ENCODE results near the gene PATL2.
"Not testable (repeated sequence)": the region's sequence is repeated elsewhere in the genome, so short reads cannot be mapped to it uniquely, and the experiment has no call there.

Gene PATL2

GRCh38 chr15:44711096-44711742, at the start of gene PATL2, which contains the start of gene B2M:
Gene PATL2, minus strand, starts transcription at chr15:44711323. Its CDS starts 34,833 bp downstream, at chr15:44676490.
Gene B2M, plus strand, starts transcription at chr15:44711517. Its CDS starts 30 bp downstream, at chr15:44711547.
- Histone ChIP-seq H3K27ac (ENCODE audit: low read depth in 2 of 2, low read length in 2 of 2) (peak within 1 kb of the TSS; percentile 100), H3K4me1 (ENCODE audit: control insufficient read depth in 2 of 2, insufficient read depth in 2 of 2, low read length in 2 of 2) (peaks cover 36 to 57% of the 10 kb centered on the region in 2 donors)

DNA sequence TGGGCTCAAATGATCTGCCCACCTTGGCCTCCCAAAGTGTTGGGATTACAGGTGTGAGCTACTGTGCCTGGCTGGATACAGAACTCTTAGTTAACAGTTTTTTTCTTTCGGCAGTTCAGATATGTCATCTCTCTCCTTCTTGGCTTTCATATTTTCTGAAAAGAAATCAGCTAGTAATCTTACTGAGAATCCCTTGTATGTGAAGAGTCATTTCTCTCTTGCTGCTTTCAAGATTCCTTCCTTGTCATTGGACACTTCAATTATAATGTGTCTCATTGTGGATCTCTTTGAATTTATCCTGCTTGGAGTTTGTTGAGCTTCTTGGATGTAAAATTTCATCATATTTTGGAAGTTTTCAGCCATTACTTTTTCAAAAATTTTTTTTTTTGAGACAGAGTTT, 42.2 kb upstream of the PATL2 start:
- no peak overlapping the region for H3K4me3 ChIP-seq (ENCODE audit: low read length in 2 of 2)
- peaks cover 0 to 5% of the 10 kb centered on the region in 2 donors for H3K9me3 ChIP-seq (ENCODE audit: control insufficient read depth in 2 of 2, low read length in 2 of 2)
- no peak overlapping the region for H3K27ac ChIP-seq (ENCODE audit: low read depth in 2 of 2, low read length in 2 of 2)
- no peaks in the 10 kb centered on the region for H3K4me1 ChIP-seq (ENCODE audit: control insufficient read depth in 2 of 2, insufficient read depth in 2 of 2, low read length in 2 of 2)
- no peaks in the 10 kb centered on the region for H3K27me3 ChIP-seq (ENCODE audit: control insufficient read depth in 2 of 2, insufficient read depth in 2 of 2, low read length in 2 of 2)
- no peaks in the 10 kb centered on the region for H3K36me3 ChIP-seq (ENCODE audit: control insufficient read depth in 2 of 2, insufficient read depth in 2 of 2, low read length in 2 of 2)
- no peak overlapping the region for H3K9ac ChIP-seq (ENCODE audit: low read depth in 1 of 2, low read length in 2 of 2)

More at GRCh38 chr15:44711096-44711742, at the start of gene PATL2, which contains the start of gene B2M:
- H3K9ac ChIP-seq (ENCODE audit: low read depth in 1 of 2, low read length in 2 of 2): peak within 1 kb of the TSS; percentile 100
- H3K36me3 ChIP-seq (ENCODE audit: control insufficient read depth in 2 of 2, insufficient read depth in 2 of 2, low read length in 2 of 2): peaks cover 18 to 19% of the 10 kb centered on the region in 2 donors
- H3K9me3 ChIP-seq (ENCODE audit: control insufficient read depth in 2 of 2, low read length in 2 of 2): no peaks in the 10 kb centered on the region
- peak within 1 kb of the TSS; percentile 96 to 99 for H3K4me3 ChIP-seq (ENCODE audit: low read length in 2 of 2)
- no peaks in the 10 kb centered on the region for H3K27me3 ChIP-seq (ENCODE audit: control insufficient read depth in 2 of 2, insufficient read depth in 2 of 2, low read length in 2 of 2)

- H3K27me3 ChIP-seq (ENCODE audit: control insufficient read depth in 2 of 2, insufficient read depth in 2 of 2, low read length in 2 of 2); H3K4me3 ChIP-seq (ENCODE audit: low read length in 2 of 2); H3K27ac ChIP-seq (ENCODE audit: low read depth in 2 of 2, low read length in 2 of 2); H3K9me3 ChIP-seq (ENCODE audit: control insufficient read depth in 2 of 2, low read length in 2 of 2); H3K4me1 ChIP-seq (ENCODE audit: control insufficient read depth in 2 of 2, insufficient read depth in 2 of 2, low read length in 2 of 2); H3K9ac ChIP-seq (ENCODE audit: low read depth in 1 of 2, low read length in 2 of 2); H3K36me3 ChIP-seq (ENCODE audit: control insufficient read depth in 2 of 2, insufficient read depth in 2 of 2, low read length in 2 of 2): not testable (repeated sequence)
Observed at GRCh38 chr15:44743454-44743853, 32.3 kb upstream of the PATL2 start.

DNA sequence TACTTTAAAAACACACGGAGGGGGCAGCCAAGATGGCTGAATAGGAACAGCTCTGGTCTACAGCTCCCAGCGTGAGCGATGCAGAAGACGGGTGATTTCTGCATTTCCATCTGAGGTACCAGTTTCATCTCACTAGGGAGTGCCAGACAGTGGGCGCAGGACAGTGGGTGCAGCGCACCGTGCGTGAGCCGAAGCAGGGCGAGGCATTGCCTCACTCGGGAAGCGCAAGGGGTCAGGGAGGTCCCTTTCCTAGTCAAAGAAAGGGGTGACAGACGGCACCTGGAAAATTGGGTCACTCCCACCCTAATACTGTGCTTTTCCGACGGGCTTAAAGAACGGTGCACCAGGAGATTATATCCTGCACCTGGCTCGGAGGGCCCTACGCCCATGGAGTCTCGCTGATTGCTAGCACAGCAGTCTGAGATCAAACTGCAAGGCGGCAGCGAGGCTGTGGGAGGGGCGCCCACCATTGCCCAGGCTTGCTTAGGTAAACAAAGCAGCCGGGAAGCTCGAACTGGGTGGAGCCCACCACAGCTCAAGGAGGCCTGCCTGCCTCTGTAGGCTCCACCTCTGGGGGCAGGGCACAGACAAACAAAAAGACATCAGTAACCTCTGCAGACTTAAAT, 28.2 kb upstream of the PATL2 start:
- not testable (repeated sequence) for H3K9me3 ChIP-seq (ENCODE audit: control insufficient read depth in 2 of 2, low read length in 2 of 2); H3K27me3 ChIP-seq (ENCODE audit: control insufficient read depth in 2 of 2, insufficient read depth in 2 of 2, low read length in 2 of 2); H3K9ac ChIP-seq (ENCODE audit: low read depth in 1 of 2, low read length in 2 of 2); H3K27ac ChIP-seq (ENCODE audit: low read depth in 2 of 2, low read length in 2 of 2); H3K36me3 ChIP-seq (ENCODE audit: control insufficient read depth in 2 of 2, insufficient read depth in 2 of 2, low read length in 2 of 2); H3K4me3 ChIP-seq (ENCODE audit: low read length in 2 of 2); H3K4me1 ChIP-seq (ENCODE audit: control insufficient read depth in 2 of 2, insufficient read depth in 2 of 2, low read length in 2 of 2)

DNA sequence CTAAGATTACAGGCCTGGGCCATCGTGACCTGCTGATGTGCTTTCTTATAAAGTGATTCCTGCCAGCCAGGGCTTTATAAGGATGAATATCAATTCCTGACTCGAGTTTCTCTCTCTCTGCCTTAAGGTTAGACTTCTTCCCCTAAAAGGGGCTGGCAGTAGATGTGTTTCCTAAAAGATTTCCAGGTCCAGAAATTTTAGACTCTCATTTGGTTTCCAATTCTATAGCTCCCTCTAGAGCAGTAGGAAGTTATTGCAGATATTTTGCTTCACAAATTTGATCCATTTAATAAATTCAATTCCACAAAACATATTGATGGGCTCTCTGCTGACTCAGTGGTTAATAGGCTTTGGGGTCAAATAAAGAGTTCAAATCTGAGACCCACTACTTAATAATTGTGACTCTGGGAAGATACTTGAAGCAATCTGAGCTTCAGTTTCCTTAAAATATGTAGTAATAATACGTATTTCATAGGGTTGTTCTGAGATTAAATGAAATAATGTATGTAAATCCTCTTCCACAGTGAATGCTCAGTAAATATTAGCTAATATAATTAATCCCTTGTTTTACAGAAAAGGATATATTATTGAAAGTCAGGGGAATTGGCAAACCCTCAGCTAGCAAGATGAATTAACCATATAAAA, 27.3 kb upstream of the PATL2 start:
- Histone ChIP-seq H3K4me3 (ENCODE audit: low read length in 2 of 2) (no peak overlapping the region), H3K9me3 (ENCODE audit: control insufficient read depth in 2 of 2, low read length in 2 of 2) (no peaks in the 10 kb centered on the region), H3K36me3 (ENCODE audit: control insufficient read depth in 2 of 2, insufficient read depth in 2 of 2, low read length in 2 of 2) (no peaks in the 10 kb centered on the region), H3K27ac (ENCODE audit: low read depth in 2 of 2, low read length in 2 of 2) (no peak overlapping the region), H3K4me1 (ENCODE audit: control insufficient read depth in 2 of 2, insufficient read depth in 2 of 2, low read length in 2 of 2) (peaks cover 0 to 7% of the 10 kb centered on the region in 2 donors), H3K27me3 (ENCODE audit: control insufficient read depth in 2 of 2, insufficient read depth in 2 of 2, low read length in 2 of 2) (no peaks in the 10 kb centered on the region), H3K9ac (ENCODE audit: low read depth in 1 of 2, low read length in 2 of 2) (no peak overlapping the region)

GRCh38 chr15:44736181-44736765, 25.1 kb upstream of the PATL2 start, which contains the start of gene TRIM69:
Gene TRIM69, plus strand, starts transcription at chr15:44736528. Its CDS starts 177 bp downstream, at chr15:44736705.
- Histone ChIP-seq H3K27ac (ENCODE audit: low read depth in 2 of 2, low read length in 2 of 2) (peak within 1 kb of the TSS; percentile 69 to 71), H3K36me3 (ENCODE audit: control insufficient read depth in 2 of 2, insufficient read depth in 2 of 2, low read length in 2 of 2) (peaks cover 0 to 6% of the 10 kb centered on the region in 2 donors), H3K9me3 (ENCODE audit: control insufficient read depth in 2 of 2, low read length in 2 of 2) (no peaks in the 10 kb centered on the region), H3K9ac (ENCODE audit: low read depth in 1 of 2, low read length in 2 of 2) (peak within 1 kb of the TSS; percentile 17 to 44), H3K27me3 (ENCODE audit: control insufficient read depth in 2 of 2, insufficient read depth in 2 of 2, low read length in 2 of 2) (no peaks in the 10 kb centered on the region), H3K4me1 (ENCODE audit: control insufficient read depth in 2 of 2, insufficient read depth in 2 of 2, low read length in 2 of 2) (peaks cover 0 to 7% of the 10 kb centered on the region in 2 donors), H3K4me3 (ENCODE audit: low read length in 2 of 2) (peak within 1 kb of the TSS in 1 of 2 donors; percentile 23)

- peaks cover 0 to 6% of the 10 kb centered on the region in 2 donors for H3K36me3 ChIP-seq (ENCODE audit: control insufficient read depth in 2 of 2, insufficient read depth in 2 of 2, low read length in 2 of 2)
- no peaks in the 10 kb centered on the region for H3K9me3 ChIP-seq (ENCODE audit: control insufficient read depth in 2 of 2, low read length in 2 of 2)
- H3K27ac ChIP-seq (ENCODE audit: low read depth in 2 of 2, low read length in 2 of 2): peak overlapping the region; percentile 69 to 71
- H3K4me3 ChIP-seq (ENCODE audit: low read length in 2 of 2): peak overlapping the region in 1 of 2 donors; percentile 23
- peaks cover 0 to 7% of the 10 kb centered on the region in 2 donors for H3K4me1 ChIP-seq (ENCODE audit: control insufficient read depth in 2 of 2, insufficient read depth in 2 of 2, low read length in 2 of 2)
- H3K27me3 ChIP-seq (ENCODE audit: control insufficient read depth in 2 of 2, insufficient read depth in 2 of 2, low read length in 2 of 2): no peaks in the 10 kb centered on the region
- peak overlapping the region; percentile 13 to 38 for H3K9ac ChIP-seq (ENCODE audit: low read depth in 1 of 2, low read length in 2 of 2)
Observed at GRCh38 chr15:44735482-44736180, 24.5 kb upstream of the PATL2 start.

DNA sequence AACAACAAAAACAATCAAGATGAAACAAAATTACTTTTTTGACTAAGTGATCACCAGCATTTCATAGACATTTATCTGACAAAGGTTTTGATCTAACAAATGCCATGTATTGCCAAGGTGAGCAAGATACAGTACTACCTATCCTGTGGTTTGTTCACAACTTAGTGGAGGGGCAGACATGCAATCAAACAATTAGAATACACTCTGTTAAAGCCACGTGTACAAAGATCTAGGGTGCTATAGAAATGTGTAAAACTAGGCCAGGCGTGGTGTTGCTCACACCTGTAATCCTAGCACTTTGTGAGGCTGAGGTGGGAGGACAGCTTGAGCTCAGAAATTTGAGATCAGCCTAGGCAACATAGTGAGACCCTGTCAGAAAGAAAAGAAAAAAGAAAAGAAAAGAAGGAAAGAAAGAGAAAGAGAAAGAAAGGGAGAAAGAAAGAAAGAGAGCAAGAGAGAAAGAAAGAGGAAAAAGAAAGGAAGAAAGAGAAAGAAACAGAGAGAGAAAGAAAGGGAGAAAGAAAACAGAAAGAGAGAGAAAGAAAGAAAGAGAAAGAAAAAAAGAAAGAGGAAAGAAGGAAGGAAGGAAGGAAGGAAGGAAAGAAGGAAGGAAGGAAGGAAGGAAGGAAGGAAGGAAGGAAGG, 23.8 kb upstream of the PATL2 start:
- peaks cover 0 to 6% of the 10 kb centered on the region in 2 donors for H3K36me3 ChIP-seq (ENCODE audit: control insufficient read depth in 2 of 2, insufficient read depth in 2 of 2, low read length in 2 of 2)
- H3K4me1 ChIP-seq (ENCODE audit: control insufficient read depth in 2 of 2, insufficient read depth in 2 of 2, low read length in 2 of 2): peaks cover 0 to 7% of the 10 kb centered on the region in 2 donors
- peak overlapping the region in 1 of 2 donors; percentile 13 for H3K9ac ChIP-seq (ENCODE audit: low read depth in 1 of 2, low read length in 2 of 2)
- peak overlapping the region; percentile 69 to 71 for H3K27ac ChIP-seq (ENCODE audit: low read depth in 2 of 2, low read length in 2 of 2)
- H3K4me3 ChIP-seq (ENCODE audit: low read length in 2 of 2): peak overlapping the region in 1 of 2 donors; percentile 23
- no peaks in the 10 kb centered on the region for H3K27me3 ChIP-seq (ENCODE audit: control insufficient read depth in 2 of 2, insufficient read depth in 2 of 2, low read length in 2 of 2)
- no peaks in the 10 kb centered on the region for H3K9me3 ChIP-seq (ENCODE audit: control insufficient read depth in 2 of 2, low read length in 2 of 2)

DNA sequence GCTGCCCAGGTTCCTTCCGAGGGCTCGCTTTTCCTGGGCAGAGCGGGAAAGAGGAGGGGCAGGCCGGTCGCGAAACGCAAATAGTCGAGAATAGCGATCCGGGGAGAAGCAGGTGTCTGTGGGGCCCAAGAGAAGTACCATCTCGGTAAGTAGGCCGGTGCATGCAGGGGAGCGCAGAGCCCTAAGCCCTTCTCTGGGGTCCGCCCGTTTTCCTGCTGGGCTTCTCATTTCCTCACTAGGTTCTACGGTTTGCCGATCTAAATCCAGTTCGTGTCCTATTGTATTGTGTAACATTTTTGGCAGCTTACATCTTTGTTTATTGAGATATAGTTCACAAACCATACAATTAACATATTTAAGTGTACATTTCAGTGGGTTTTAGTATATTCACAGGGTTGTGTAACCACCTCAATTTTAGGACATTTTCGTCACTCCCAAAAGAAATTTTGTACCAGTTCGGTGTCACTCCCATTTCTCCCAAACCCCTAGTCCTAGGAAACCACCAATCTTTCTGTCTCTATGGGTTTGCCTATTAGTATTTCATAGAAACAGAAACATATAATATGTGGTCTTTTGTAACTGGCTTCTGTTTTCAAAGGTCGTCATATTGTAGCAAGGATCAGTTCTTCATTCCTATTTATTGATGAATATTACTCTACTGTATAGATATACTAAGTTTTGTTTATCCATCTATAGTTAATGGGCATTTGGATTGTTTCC, 18.4 kb upstream of the PATL2 start:
- Histone ChIP-seq H3K27ac (ENCODE audit: low read depth in 2 of 2, low read length in 2 of 2) (peak overlapping the region; percentile 95 to 100), H3K4me3 (ENCODE audit: low read length in 2 of 2) (peak overlapping the region; percentile 79 to 97), H3K4me1 (ENCODE audit: control insufficient read depth in 2 of 2, insufficient read depth in 2 of 2, low read length in 2 of 2) (peaks cover 22 to 24% of the 10 kb centered on the region in 2 donors), H3K36me3 (ENCODE audit: control insufficient read depth in 2 of 2, insufficient read depth in 2 of 2, low read length in 2 of 2) (peaks cover 0 to 6% of the 10 kb centered on the region in 2 donors), H3K9me3 (ENCODE audit: control insufficient read depth in 2 of 2, low read length in 2 of 2) (no peaks in the 10 kb centered on the region), H3K27me3 (ENCODE audit: control insufficient read depth in 2 of 2, insufficient read depth in 2 of 2, low read length in 2 of 2) (no peaks in the 10 kb centered on the region), H3K9ac (ENCODE audit: low read depth in 1 of 2, low read length in 2 of 2) (peak overlapping the region; percentile 98 to 100)
